ENCODE results near the gene TLX2. TPM values are rescaled to one million over a fixed set of nuclear protein-coding genes. Genes with fewer than 3 reads are reported as not detected.
A peak's percentile ranks its signal among the peaks of the same experiment; 100 is the strongest.

The TLX2 gene
- total and polyA plus RNA-seq, 2 experiments from 2014 or later, result not detected

DNA sequence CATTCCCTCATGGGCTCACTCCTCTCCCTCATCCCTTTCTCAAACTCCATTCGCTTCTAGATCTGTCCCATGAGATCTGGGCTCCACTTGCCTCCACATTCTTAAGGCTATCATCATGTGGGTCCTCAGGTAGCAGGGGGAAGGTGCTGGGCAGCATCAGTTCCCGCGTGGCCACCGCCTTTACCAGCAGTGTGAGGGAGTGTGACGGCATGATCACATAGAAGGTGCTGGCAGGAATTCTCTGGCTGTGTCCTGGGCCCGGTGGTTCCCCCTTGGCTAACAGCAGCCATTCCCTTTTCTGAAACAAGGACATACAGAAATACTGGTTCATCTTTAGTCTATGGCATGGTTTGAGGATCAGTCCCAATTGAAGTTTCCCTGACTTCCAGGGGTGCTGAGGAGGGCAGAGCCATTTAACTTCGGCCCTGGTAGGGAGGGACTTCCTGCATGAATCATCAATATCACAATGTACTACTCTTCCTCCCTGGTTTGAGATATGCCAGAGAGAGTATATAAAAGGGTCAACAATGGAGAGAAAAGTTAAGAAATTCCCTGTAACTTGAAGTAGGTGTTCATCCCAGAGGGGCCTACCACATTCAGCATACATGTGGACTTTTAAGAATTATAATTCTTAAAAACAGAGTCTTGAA lies 48.0 kb downstream of the TLX2 start:
- in situ Hi-C loops (cut with MboI), result no loop called here
- Histone ChIP-seq H3K9ac (no peak overlapping the region), H3K4me1 (ENCODE audit: insufficient read depth) (peaks cover 36% of the 10 kb centered on the region), H3F3A (ENCODE audit: insufficient read depth) (peaks cover 31% of the 10 kb centered on the region), H3K9me2 (ENCODE audit: insufficient read depth) (no peaks in the 10 kb centered on the region), H2AFZ (no peak overlapping the region), H3K4me2 (ENCODE audit: unreplicated experiment) (no peak overlapping the region), H4K20me1 (ENCODE audit: insufficient read depth) (no peaks in the 10 kb centered on the region), H3K9me3 (ENCODE audit: low read depth) (no peaks in the 10 kb centered on the region), H3K79me2 (ENCODE audit: insufficient read depth) (no peaks in the 10 kb centered on the region), H3K4me3 (no peak overlapping the region), H3K36me3 (ENCODE audit: low read depth) (no peaks in the 10 kb centered on the region), H3K27me3 (replicated peaks; ENCODE audit: insufficient read depth) (no peaks in the 10 kb centered on the region), H3K27ac (no peak overlapping the region)
- 77 to 83% methylated on average over 7 of the region's 7 CpGs for WGBS, 2 experiments (ENCODE audit: low coverage in 1 of 2, low lambda C conversion rate in 2 of 2, missing lambda C conversion rate in 2 of 2)
- peak; percentile 19 for DNase-seq
- TF ChIP-seq EZH2 (IDR thresholded peaks at IDR 0.05; ENCODE audit: insufficient read depth, poor library complexity, severe bottlenecking) (no peak), EZH2phosphoT487 (IDR thresholded peaks at IDR 0.05; ENCODE audit: insufficient read depth, low read depth) (no peak)

DNA sequence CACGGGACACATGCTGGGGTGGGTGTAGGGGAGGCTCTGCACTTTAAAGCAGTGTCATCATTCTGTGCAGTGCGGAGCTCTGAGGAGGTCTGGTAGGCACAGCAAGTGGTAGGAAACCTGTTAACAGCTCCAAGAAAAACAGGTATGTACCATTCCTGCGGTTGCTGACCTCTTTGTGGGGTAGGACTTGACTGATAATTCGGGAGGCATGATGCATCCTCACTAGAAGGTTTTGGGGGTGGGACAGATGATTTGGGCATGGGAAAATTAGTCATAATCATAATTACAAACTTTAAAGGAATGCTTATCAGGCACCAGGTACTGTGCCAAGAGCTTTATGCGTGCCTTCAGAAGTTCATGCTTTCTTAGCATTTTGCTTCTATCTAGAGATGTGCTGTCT lies 50.0 kb downstream of the TLX2 start:
- whole genome bisulfite sequencing, 2 experiments (ENCODE audit: low coverage in 1 of 2, low lambda C conversion rate in 2 of 2, missing lambda C conversion rate in 2 of 2), result 37 to 46% methylated on average over 5 of the region's 5 CpGs
- Histone ChIP-seq H3K4me3 (no peak overlapping the region), H3K4me2 (ENCODE audit: unreplicated experiment) (peak overlapping the region; percentile 9), H3K9ac (no peak overlapping the region), H4K20me1 (ENCODE audit: insufficient read depth) (no peaks in the 10 kb centered on the region), H3K36me3 (ENCODE audit: low read depth) (no peaks in the 10 kb centered on the region), H2AFZ (no peak overlapping the region), H3K27ac (peak overlapping the region; percentile 49), H3K27me3 (replicated peaks; ENCODE audit: insufficient read depth) (no peaks in the 10 kb centered on the region), H3F3A (ENCODE audit: insufficient read depth) (peaks cover 49% of the 10 kb centered on the region), H3K9me3 (ENCODE audit: low read depth) (no peaks in the 10 kb centered on the region), H3K4me1 (ENCODE audit: insufficient read depth) (peaks cover 54% of the 10 kb centered on the region), H3K79me2 (ENCODE audit: insufficient read depth) (no peaks in the 10 kb centered on the region), H3K9me2 (ENCODE audit: insufficient read depth) (no peaks in the 10 kb centered on the region)
- in situ Hi-C loops (cut with MboI), result no loop called here
- TF ChIP-seq EZH2phosphoT487 (IDR thresholded peaks at IDR 0.05; ENCODE audit: insufficient read depth, low read depth), result no peak
- no peak for TF ChIP-seq EZH2 (IDR thresholded peaks at IDR 0.05; ENCODE audit: insufficient read depth, poor library complexity, severe bottlenecking)
- DNase-seq, result peak; percentile 68

DNA sequence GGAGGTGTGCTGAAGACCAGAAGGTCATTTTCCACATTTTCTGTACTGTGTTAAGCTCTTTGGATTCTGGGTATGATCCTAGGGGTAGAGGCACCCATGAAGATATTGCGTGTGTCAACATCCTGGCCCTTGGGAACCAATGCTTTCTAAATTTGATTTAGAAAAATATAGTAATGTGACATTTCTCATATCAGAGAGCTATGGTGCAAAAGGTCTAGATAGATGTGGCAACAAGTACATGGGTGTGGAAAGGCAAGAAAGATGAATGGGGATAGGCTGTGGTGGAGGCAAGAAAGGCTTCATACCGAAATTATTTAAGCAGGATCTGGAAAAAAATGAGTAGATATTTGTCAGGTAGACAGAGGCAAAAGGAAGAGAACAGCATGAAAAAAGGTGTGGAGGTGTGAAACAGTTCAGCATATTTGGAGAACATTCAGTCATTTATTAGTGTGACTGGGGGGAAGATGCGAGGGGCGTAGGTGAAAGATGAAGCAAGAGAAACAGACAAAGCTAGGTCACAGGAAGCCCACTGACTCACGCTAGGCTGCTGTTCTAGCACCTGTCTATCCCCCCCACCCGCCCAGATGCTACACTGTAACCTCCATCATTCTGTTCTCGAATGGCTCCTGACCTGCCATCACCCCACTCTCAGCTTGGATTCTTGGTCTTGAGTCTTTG lies 52.0 kb downstream of the TLX2 start:
- H4K20me1 ChIP-seq (ENCODE audit: insufficient read depth), result no peaks in the 10 kb centered on the region
- 42 to 49% methylated on average over 7 of the region's 7 CpGs for WGBS, 2 experiments (ENCODE audit: low coverage in 1 of 2, low lambda C conversion rate in 2 of 2, missing lambda C conversion rate in 2 of 2)

DNA sequence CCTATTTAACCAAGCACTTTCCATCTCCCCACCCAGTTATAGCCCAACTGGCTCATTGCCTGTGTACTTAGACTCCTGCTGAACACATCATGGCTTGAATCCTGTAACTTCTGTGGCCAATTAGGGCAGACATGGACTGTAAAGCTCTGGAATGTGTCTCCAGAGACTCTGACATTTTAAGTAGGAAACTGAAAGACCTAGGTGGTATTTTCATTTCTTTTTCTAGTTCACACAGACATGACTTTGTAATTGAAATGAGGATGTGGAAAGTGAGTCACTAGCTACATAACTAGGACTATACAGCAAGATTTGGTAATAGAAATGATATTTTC lies 52.5 kb downstream of the TLX2 start:
- no peak overlapping the region; the same call in 1 of the 2 replicates for H3K9ac ChIP-seq
- H3K4me1 ChIP-seq (ENCODE audit: insufficient read depth), result peaks cover 68% of the 10 kb centered on the region
- DNase-seq, result peak; percentile 93
- TF ChIP-seq EZH2phosphoT487 (IDR thresholded peaks at IDR 0.05; ENCODE audit: insufficient read depth, low read depth) (peak; percentile 81; the same call in 1 of the 2 replicates), EZH2 (IDR thresholded peaks at IDR 0.05; ENCODE audit: insufficient read depth, poor library complexity, severe bottlenecking) (no peak)
- no peaks in the 10 kb centered on the region for H3K9me2 ChIP-seq (ENCODE audit: insufficient read depth)
- no peak overlapping the region for H2AFZ ChIP-seq
- in situ Hi-C loops (cut with MboI), result no loop called here
- H3K27me3 ChIP-seq (replicated peaks; ENCODE audit: insufficient read depth), result no peaks in the 10 kb centered on the region
- no peaks in the 10 kb centered on the region for H3K9me3 ChIP-seq (ENCODE audit: low read depth)
- H3K79me2 ChIP-seq (ENCODE audit: insufficient read depth), result no peaks in the 10 kb centered on the region
- no peak overlapping the region for H3K4me3 ChIP-seq
- peak overlapping the region; percentile 91 for H3K27ac ChIP-seq
- H3K36me3 ChIP-seq (ENCODE audit: low read depth), result no peaks in the 10 kb centered on the region
- peaks cover 44% of the 10 kb centered on the region for H3F3A ChIP-seq (ENCODE audit: insufficient read depth)
- H3K4me2 ChIP-seq (ENCODE audit: unreplicated experiment), result peak overlapping the region; percentile 69
- H4K20me1 ChIP-seq (ENCODE audit: insufficient read depth), result no peaks in the 10 kb centered on the region

More for the DNA sequence above, 52.0 kb downstream of the TLX2 start:
- Histone ChIP-seq H3K9me3 (ENCODE audit: low read depth) (no peaks in the 10 kb centered on the region), H3K4me2 (ENCODE audit: unreplicated experiment) (no peak overlapping the region), H3K9me2 (ENCODE audit: insufficient read depth) (no peaks in the 10 kb centered on the region), H3K79me2 (ENCODE audit: insufficient read depth) (no peaks in the 10 kb centered on the region), H3K27me3 (replicated peaks; ENCODE audit: insufficient read depth) (no peaks in the 10 kb centered on the region), H3K4me1 (ENCODE audit: insufficient read depth) (peaks cover 66% of the 10 kb centered on the region), H3K4me3 (no peak overlapping the region), H3K27ac (peak overlapping the region; percentile 91), H3K36me3 (ENCODE audit: low read depth) (no peaks in the 10 kb centered on the region), H2AFZ (no peak overlapping the region), H3K9ac (no peak overlapping the region), H3F3A (ENCODE audit: insufficient read depth) (peaks cover 44% of the 10 kb centered on the region)
- no peak for DNase-seq
- TF ChIP-seq EZH2 (IDR thresholded peaks at IDR 0.05; ENCODE audit: insufficient read depth, poor library complexity, severe bottlenecking), result no peak
- no peak for TF ChIP-seq EZH2phosphoT487 (IDR thresholded peaks at IDR 0.05; ENCODE audit: insufficient read depth, low read depth)
- in situ Hi-C loops (cut with MboI), result no loop called here

Other genes starting within 250 kb of the TLX2 start
- 0.32 and 0.38 TPM in 2 replicates for gene SLC4A5, start 171.0 kb upstream of the TLX2 start, total RNA-seq (2014; rRNA removed; shearing (Covaris generic))
- 0.35 TPM in 1 of 2 replicates, not detected in the other for gene SLC4A5, start 171.0 kb upstream of the TLX2 start, polyA plus RNA-seq (2016; fragmentation: Nextera tagmentation; extraction: Ambion mirVana)
- 172 and 176 TPM in 2 replicates for gene DCTN1, start 134.1 kb upstream of the TLX2 start, total RNA-seq (2014; rRNA removed; shearing (Covaris generic))
- 169 and 171 TPM in 2 replicates for gene DCTN1, start 134.1 kb upstream of the TLX2 start, polyA plus RNA-seq (2016; fragmentation: Nextera tagmentation; extraction: Ambion mirVana)
- 1.6 and 3.5 TPM in 2 replicates for gene C2orf81, start 92.8 kb upstream of the TLX2 start, total RNA-seq (2014; rRNA removed; shearing (Covaris generic))
- 6.0 TPM in 2 replicates for gene C2orf81, start 92.8 kb upstream of the TLX2 start, polyA plus RNA-seq (2016; fragmentation: Nextera tagmentation; extraction: Ambion mirVana)
- gene WDR54, start 92.7 kb upstream of the TLX2 start, total RNA-seq (2014; rRNA removed; shearing (Covaris generic)), result 33.4 and 45.0 TPM in 2 replicates
- 50.8 and 53.3 TPM in 2 replicates for gene WDR54, start 92.7 kb upstream of the TLX2 start, polyA plus RNA-seq (2016; fragmentation: Nextera tagmentation; extraction: Ambion mirVana)
- 13.5 and 17.5 TPM in 2 replicates for gene RTKN, start 72.5 kb upstream of the TLX2 start, total RNA-seq (2014; rRNA removed; shearing (Covaris generic))
- gene RTKN, start 72.5 kb upstream of the TLX2 start, polyA plus RNA-seq (2016; fragmentation: Nextera tagmentation; extraction: Ambion mirVana), result 13.0 and 14.5 TPM in 2 replicates
- 10.9 and 32.5 TPM in 2 replicates for gene INO80B, start 59.4 kb upstream of the TLX2 start, total RNA-seq (2014; rRNA removed; shearing (Covaris generic))
- 3.8 and 4.9 TPM in 2 replicates for gene INO80B, start 59.4 kb upstream of the TLX2 start, polyA plus RNA-seq (2016; fragmentation: Nextera tagmentation; extraction: Ambion mirVana)
- 37.9 and 58.7 TPM in 2 replicates for gene WBP1, start 56.0 kb upstream of the TLX2 start, total RNA-seq (2014; rRNA removed; shearing (Covaris generic))
- gene WBP1, start 56.0 kb upstream of the TLX2 start, polyA plus RNA-seq (2016; fragmentation: Nextera tagmentation; extraction: Ambion mirVana), result 42.4 and 47.1 TPM in 2 replicates
- 55.7 and 58.6 TPM in 2 replicates for gene MOGS, start 49.1 kb upstream of the TLX2 start, total RNA-seq (2014; rRNA removed; shearing (Covaris generic))
- gene MOGS, start 49.1 kb upstream of the TLX2 start, polyA plus RNA-seq (2016; fragmentation: Nextera tagmentation; extraction: Ambion mirVana), result 14.5 and 16.8 TPM in 2 replicates
- 14.8 and 18.5 TPM in 2 replicates for gene MRPL53, start 41.8 kb upstream of the TLX2 start, total RNA-seq (2014; rRNA removed; shearing (Covaris generic))
- gene MRPL53, start 41.8 kb upstream of the TLX2 start, polyA plus RNA-seq (2016; fragmentation: Nextera tagmentation; extraction: Ambion mirVana), result 69.2 and 71.0 TPM in 2 replicates
- gene CCDC142, start 31.5 kb upstream of the TLX2 start, total RNA-seq (2014; rRNA removed; shearing (Covaris generic)), result 5.1 and 12.8 TPM in 2 replicates
- gene CCDC142, start 31.5 kb upstream of the TLX2 start, polyA plus RNA-seq (2016; fragmentation: Nextera tagmentation; extraction: Ambion mirVana), result 6.4 and 6.8 TPM in 2 replicates
- gene TTC31, start 31.4 kb upstream of the TLX2 start, total RNA-seq (2014; rRNA removed; shearing (Covaris generic)), result 15.9 and 17.7 TPM in 2 replicates
- gene TTC31, start 31.4 kb upstream of the TLX2 start, polyA plus RNA-seq (2016; fragmentation: Nextera tagmentation; extraction: Ambion mirVana), result 14.2 and 20.4 TPM in 2 replicates
- gene LBX2, start 14.8 kb upstream of the TLX2 start, total RNA-seq (2014; rRNA removed; shearing (Covaris generic)), result 0.38 and 4.6 TPM in 2 replicates
- gene LBX2, start 14.8 kb upstream of the TLX2 start, polyA plus RNA-seq (2016; fragmentation: Nextera tagmentation; extraction: Ambion mirVana), result 0.87 and 1.1 TPM in 2 replicates
- 15.6 and 24.1 TPM in 2 replicates for gene PCGF1, start 6.8 kb upstream of the TLX2 start, total RNA-seq (2014; rRNA removed; shearing (Covaris generic))
- 23.5 and 24.8 TPM in 2 replicates for gene PCGF1, start 6.8 kb upstream of the TLX2 start, polyA plus RNA-seq (2016; fragmentation: Nextera tagmentation; extraction: Ambion mirVana)
- gene DQX1, start 11.8 kb downstream of the TLX2 start, total RNA-seq (2014; rRNA removed; shearing (Covaris generic)), result not detected in 2 replicates
- not detected in 2 replicates for gene DQX1, start 11.8 kb downstream of the TLX2 start, polyA plus RNA-seq (2016; fragmentation: Nextera tagmentation; extraction: Ambion mirVana)
- gene AUP1, start 15.3 kb downstream of the TLX2 start, total RNA-seq (2014; rRNA removed; shearing (Covaris generic)), result 114 and 119 TPM in 2 replicates
- gene AUP1, start 15.3 kb downstream of the TLX2 start, polyA plus RNA-seq (2016; fragmentation: Nextera tagmentation; extraction: Ambion mirVana), result 119 and 122 TPM in 2 replicates
- 23.0 and 35.2 TPM in 2 replicates for gene HTRA2, start 15.5 kb downstream of the TLX2 start, total RNA-seq (2014; rRNA removed; shearing (Covaris generic))
- 33.6 and 34.0 TPM in 2 replicates for gene HTRA2, start 15.5 kb downstream of the TLX2 start, polyA plus RNA-seq (2016; fragmentation: Nextera tagmentation; extraction: Ambion mirVana)
- 52.4 and 56.9 TPM in 2 replicates for gene LOXL3, start 39.5 kb downstream of the TLX2 start, total RNA-seq (2014; rRNA removed; shearing (Covaris generic))
- 55.2 and 57.2 TPM in 2 replicates for gene LOXL3, start 39.5 kb downstream of the TLX2 start, polyA plus RNA-seq (2016; fragmentation: Nextera tagmentation; extraction: Ambion mirVana)
- gene DOK1, start 40.3 kb downstream of the TLX2 start, total RNA-seq (2014; rRNA removed; shearing (Covaris generic)), result 32.2 and 40.3 TPM in 2 replicates
- gene DOK1, start 40.3 kb downstream of the TLX2 start, polyA plus RNA-seq (2016; fragmentation: Nextera tagmentation; extraction: Ambion mirVana), result 32.6 and 36.2 TPM in 2 replicates
- 0.25 and 1.5 TPM in 2 replicates for gene M1AP, start 133.9 kb downstream of the TLX2 start, total RNA-seq (2014; rRNA removed; shearing (Covaris generic))
- gene M1AP, start 133.9 kb downstream of the TLX2 start, polyA plus RNA-seq (2016; fragmentation: Nextera tagmentation; extraction: Ambion mirVana), result 0.13 and 0.18 TPM in 2 replicates
- gene SEMA4F, start 139.8 kb downstream of the TLX2 start, total RNA-seq (2014; rRNA removed; shearing (Covaris generic)), result 4.2 and 15.6 TPM in 2 replicates
- 5.6 and 5.9 TPM in 2 replicates for gene SEMA4F, start 139.8 kb downstream of the TLX2 start, polyA plus RNA-seq (2016; fragmentation: Nextera tagmentation; extraction: Ambion mirVana)

Measured in GM23248 (cell line).